Astrocyte (in vitro differentiated cells and primary cell): ENCODE results near the gene ANO2. TPM values are rescaled to one million over a fixed set of nuclear protein-coding genes. Genes with fewer than 3 reads are reported as not detected.

Experiments
- DNase-seq: peaks from one replicate; pipeline ENCODE4 v3.0.0-alpha.2; 2010; ENCODE audit warnings: low read depth
- FAIRE-seq: peaks from 2 replicates; lab custom pipeline; 2011; peaks lifted over from hg19 to GRCh38; lab: Jason Lieb, UNC
- H2AFZ ChIP-seq: 2 replicates; pipeline ENCODE4 v1.6.0; 2012; ENCODE audit warnings: low read depth, low read length, inconsistent platforms
- H3K27ac ChIP-seq: 2 replicates; pipeline ENCODE4 v1.5.1; 2011; ENCODE audit warnings: low read depth, low read length, inconsistent platforms
- H3K27me3 ChIP-seq: 2 replicates; pipeline ENCODE4 v1.6.0; 2011; ENCODE audit warnings: low read length, inconsistent platforms; ENCODE audit not compliant: insufficient read depth
- H3K36me3 ChIP-seq: 2 replicates; pipeline ENCODE4 v1.5.1; 2011; ENCODE audit warnings: low read length, inconsistent platforms; ENCODE audit not compliant: insufficient read depth
- H3K4me1 ChIP-seq: 2 replicates; pipeline ENCODE4 v1.5.1; 2011; ENCODE audit warnings: low read length, inconsistent platforms; ENCODE audit not compliant: insufficient read depth
- H3K4me2 ChIP-seq: 2 replicates; pipeline ENCODE4 v1.6.0; 2012; ENCODE audit warnings: low read length, inconsistent platforms
- H3K4me3 ChIP-seq: 2 replicates; pipeline ENCODE4 v1.5.1; 2011; ENCODE audit warnings: low read depth, mild to moderate bottlenecking, low read length, inconsistent platforms; ENCODE audit not compliant: insufficient read depth
- H3K79me2 ChIP-seq: 2 replicates; pipeline ENCODE4 v1.6.0; 2012; ENCODE audit warnings: mild to moderate bottlenecking, low read length, inconsistent platforms; ENCODE audit not compliant: insufficient read depth
- H3K9ac ChIP-seq: 2 replicates; pipeline ENCODE4 v1.6.0; 2012; ENCODE audit warnings: mild to moderate bottlenecking, low read length, inconsistent platforms
- H3K9me3 ChIP-seq: 2 replicates; pipeline ENCODE4 v1.5.1; 2012; ENCODE audit warnings: low read depth, mild to moderate bottlenecking, low read length, inconsistent platforms; ENCODE audit not compliant: insufficient read depth
- H4K20me1 ChIP-seq: 2 replicates; pipeline ENCODE4 v1.6.0; 2012; ENCODE audit warnings: low read length, inconsistent platforms; ENCODE audit not compliant: insufficient read depth
- H3K27ac Mint-ChIP-seq: one replicate; pipeline ENCODE4 v1.8.0; 2021; ENCODE audit warnings: mild to moderate bottlenecking, mixed read lengths; ENCODE audit not compliant: unreplicated experiment
- H3K27me3 Mint-ChIP-seq: one replicate; pipeline ENCODE4 v1.8.0; 2021; ENCODE audit warnings: low read depth, mixed read lengths; ENCODE audit not compliant: unreplicated experiment
- H3K36me3 Mint-ChIP-seq: one replicate; pipeline ENCODE4 v1.8.0; 2021; ENCODE audit warnings: low read depth, mixed read lengths; ENCODE audit not compliant: unreplicated experiment
- H3K4me1 Mint-ChIP-seq: one replicate; pipeline ENCODE4 v1.8.0; 2021; ENCODE audit warnings: low read depth, mixed read lengths; ENCODE audit not compliant: unreplicated experiment
- H3K4me3 Mint-ChIP-seq: one replicate; pipeline ENCODE4 v1.8.0; 2021; ENCODE audit warnings: mild to moderate bottlenecking, moderate library complexity, mixed read lengths; ENCODE audit not compliant: unreplicated experiment
- H3K9me3 Mint-ChIP-seq: one replicate; pipeline ENCODE4 v1.8.0; 2021; ENCODE audit warnings: mild to moderate bottlenecking, mixed read lengths; ENCODE audit not compliant: unreplicated experiment
- EZH2 ChIP-seq: IDR thresholded peaks from 2 replicates; pipeline ENCODE4 v1.6.1; 2012; ENCODE audit warnings: mild to moderate bottlenecking, low read length, inconsistent platforms; ENCODE audit not compliant: insufficient read depth
- total RNA-seq: library from RNA; stranded (reverse); gene quantifications from 2 replicates; pipeline ENCODE4 v1.2.1, GENCODE V29; 2021
- TF ChIP-seq, protein P1 (sequence below): IDR thresholded peaks from 2 replicates; pipeline ENCODE4 v1.5.1; 2011; ENCODE audit warnings: low read depth, mild to moderate bottlenecking, inconsistent platforms, low read length, moderate library complexity; ENCODE audit not compliant: insufficient read depth

ANO2 gene
- total RNA-seq, 1 donor from 2014 or later = 0.93 TPM

- H3K4me2 ChIP-seq = no peak overlapping the region
- H2AFZ ChIP-seq = no peak overlapping the region
- FAIRE-seq (no peak), DNase-seq (no peak)
- Mint-ChIP-seq H3K4me3 (no peak overlapping the region), H3K27me3 (peaks cover 14% of the 10 kb centered on the region), H3K9me3 (no peaks in the 10 kb centered on the region), H3K27ac (no peak overlapping the region), H3K36me3 (peaks cover 2% of the 10 kb centered on the region), H3K4me1 (peaks cover 11% of the 10 kb centered on the region)
- H3K36me3 ChIP-seq = no peaks in the 10 kb centered on the region
- no peaks in the 10 kb centered on the region for H3K9me3 ChIP-seq
- TF ChIP-seq, protein P1, sequence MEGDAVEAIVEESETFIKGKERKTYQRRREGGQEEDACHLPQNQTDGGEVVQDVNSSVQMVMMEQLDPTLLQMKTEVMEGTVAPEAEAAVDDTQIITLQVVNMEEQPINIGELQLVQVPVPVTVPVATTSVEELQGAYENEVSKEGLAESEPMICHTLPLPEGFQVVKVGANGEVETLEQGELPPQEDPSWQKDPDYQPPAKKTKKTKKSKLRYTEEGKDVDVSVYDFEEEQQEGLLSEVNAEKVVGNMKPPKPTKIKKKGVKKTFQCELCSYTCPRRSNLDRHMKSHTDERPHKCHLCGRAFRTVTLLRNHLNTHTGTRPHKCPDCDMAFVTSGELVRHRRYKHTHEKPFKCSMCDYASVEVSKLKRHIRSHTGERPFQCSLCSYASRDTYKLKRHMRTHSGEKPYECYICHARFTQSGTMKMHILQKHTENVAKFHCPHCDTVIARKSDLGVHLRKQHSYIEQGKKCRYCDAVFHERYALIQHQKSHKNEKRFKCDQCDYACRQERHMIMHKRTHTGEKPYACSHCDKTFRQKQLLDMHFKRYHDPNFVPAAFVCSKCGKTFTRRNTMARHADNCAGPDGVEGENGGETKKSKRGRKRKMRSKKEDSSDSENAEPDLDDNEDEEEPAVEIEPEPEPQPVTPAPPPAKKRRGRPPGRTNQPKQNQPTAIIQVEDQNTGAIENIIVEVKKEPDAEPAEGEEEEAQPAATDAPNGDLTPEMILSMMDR = no peak
- H3K4me3 ChIP-seq = no peak overlapping the region
- H3K4me1 ChIP-seq = peaks cover 5% of the 10 kb centered on the region
- H3K9ac ChIP-seq = no peak overlapping the region
- H4K20me1 ChIP-seq = no peaks in the 10 kb centered on the region
- no peaks in the 10 kb centered on the region for H3K79me2 ChIP-seq
- H3K27ac ChIP-seq = no peak overlapping the region
- no peaks in the 10 kb centered on the region for H3K27me3 ChIP-seq
Observed at GRCh38 chr12:5561057-5561456, 384.0 kb downstream of the ANO2 start.

- H3K27me3 Mint-ChIP-seq = peaks cover 14% of the 10 kb centered on the region
- DNase-seq = no peak
- no peak for FAIRE-seq
- no peak overlapping the region for H3K4me3 ChIP-seq
- no peak overlapping the region for H2AFZ ChIP-seq
- no peaks in the 10 kb centered on the region for H3K27me3 ChIP-seq
- no peaks in the 10 kb centered on the region for H3K4me1 ChIP-seq
- H4K20me1 ChIP-seq = no peaks in the 10 kb centered on the region
- no peak for TF ChIP-seq EZH2
- TF ChIP-seq, protein P1 = no peak
- no peak overlapping the region for H3K4me2 ChIP-seq
- peaks cover 1% of the 10 kb centered on the region for H3K36me3 Mint-ChIP-seq
- H3K9me3 Mint-ChIP-seq = no peaks in the 10 kb centered on the region
- no peak overlapping the region for H3K27ac ChIP-seq
- H3K36me3 ChIP-seq = no peaks in the 10 kb centered on the region
- no peak overlapping the region for H3K4me3 Mint-ChIP-seq
- peaks cover 11% of the 10 kb centered on the region for H3K4me1 Mint-ChIP-seq
- no peak overlapping the region for H3K27ac Mint-ChIP-seq
- no peak overlapping the region for H3K9ac ChIP-seq
- no peaks in the 10 kb centered on the region for H3K79me2 ChIP-seq
- H3K9me3 ChIP-seq = no peaks in the 10 kb centered on the region
Observed at GRCh38 chr12:5560265-5560664, 384.8 kb downstream of the ANO2 start.

- Histone ChIP-seq H3K4me3 (no peak overlapping the region), H3K79me2 (no peaks in the 10 kb centered on the region), H4K20me1 (no peaks in the 10 kb centered on the region), H3K27me3 (no peaks in the 10 kb centered on the region), H3K27ac (no peak overlapping the region), H2AFZ (no peak overlapping the region), H3K4me1 (peaks cover 8% of the 10 kb centered on the region), H3K9ac (no peak overlapping the region), H3K4me2 (no peak overlapping the region), H3K36me3 (no peaks in the 10 kb centered on the region), H3K9me3 (no peaks in the 10 kb centered on the region)
- Mint-ChIP-seq H3K27ac (no peak overlapping the region), H3K9me3 (no peaks in the 10 kb centered on the region), H3K4me1 (peaks cover 21% of the 10 kb centered on the region), H3K36me3 (no peaks in the 10 kb centered on the region), H3K4me3 (no peak overlapping the region), H3K27me3 (peaks cover 11% of the 10 kb centered on the region)
- no peak for DNase-seq
- no peak for TF ChIP-seq EZH2
- TF ChIP-seq, protein P1 = no peak
- FAIRE-seq = no peak
Observed at GRCh38 chr12:5557906-5558305, 387.2 kb downstream of the ANO2 start.
